HG02678 (cell line): ENCODE data around the gene KLHL40.

ENCODE experiments used
- ATAC-seq: cut with Tn5 transposase; IDR thresholded peaks from one replicate; pipeline ENCODE4 v1.9.1; 2021; ENCODE audit warnings: mild to moderate bottlenecking, moderate library complexity; ENCODE audit not compliant: unreplicated experiment

KLHL40 gene

DNA sequence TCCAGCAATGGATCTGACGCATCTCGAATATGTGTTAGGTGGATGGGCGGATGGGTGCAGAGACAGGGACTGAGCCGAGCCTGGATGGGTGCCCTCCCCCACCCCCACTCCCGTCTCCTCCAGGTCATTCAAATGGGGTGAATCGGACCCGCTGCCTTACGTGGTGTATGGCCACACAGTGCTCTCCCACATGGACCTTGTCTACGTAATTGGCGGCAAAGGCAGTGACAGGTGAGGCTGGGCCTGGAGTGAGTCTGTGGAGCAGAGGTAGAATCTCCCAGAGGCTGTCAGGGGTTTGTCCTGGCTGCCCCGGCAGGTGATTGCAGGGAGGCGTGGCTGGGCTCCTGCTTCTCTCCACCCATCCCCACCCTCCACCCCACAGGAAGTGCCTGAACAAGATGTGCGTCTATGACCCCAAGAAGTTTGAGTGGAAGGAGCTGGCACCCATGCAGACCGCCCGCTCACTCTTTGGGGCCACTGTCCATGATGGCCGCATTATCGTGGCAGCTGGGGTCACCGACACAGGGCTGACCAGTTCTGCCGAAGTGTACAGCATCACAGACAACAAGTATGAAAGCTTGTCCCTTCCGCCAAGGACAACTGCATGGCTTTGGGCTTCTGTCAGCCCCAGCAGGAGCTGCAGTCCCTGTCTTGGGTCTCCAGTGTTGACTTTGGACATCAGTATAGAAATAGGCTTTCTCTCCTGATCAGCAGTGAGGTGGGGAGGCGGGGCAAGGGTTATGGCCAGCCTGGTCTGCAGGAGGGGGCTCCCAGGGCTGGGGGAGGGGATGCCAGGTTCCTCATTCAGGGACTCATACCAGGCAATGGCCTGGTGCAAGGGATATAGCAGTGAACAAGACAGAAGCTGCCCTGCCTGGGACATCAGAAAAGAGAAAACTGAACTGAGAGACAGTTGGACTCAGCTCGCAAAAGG, 3.4 kb downstream of the KLHL40 start:
- no peak for ATAC-seq

DNA sequence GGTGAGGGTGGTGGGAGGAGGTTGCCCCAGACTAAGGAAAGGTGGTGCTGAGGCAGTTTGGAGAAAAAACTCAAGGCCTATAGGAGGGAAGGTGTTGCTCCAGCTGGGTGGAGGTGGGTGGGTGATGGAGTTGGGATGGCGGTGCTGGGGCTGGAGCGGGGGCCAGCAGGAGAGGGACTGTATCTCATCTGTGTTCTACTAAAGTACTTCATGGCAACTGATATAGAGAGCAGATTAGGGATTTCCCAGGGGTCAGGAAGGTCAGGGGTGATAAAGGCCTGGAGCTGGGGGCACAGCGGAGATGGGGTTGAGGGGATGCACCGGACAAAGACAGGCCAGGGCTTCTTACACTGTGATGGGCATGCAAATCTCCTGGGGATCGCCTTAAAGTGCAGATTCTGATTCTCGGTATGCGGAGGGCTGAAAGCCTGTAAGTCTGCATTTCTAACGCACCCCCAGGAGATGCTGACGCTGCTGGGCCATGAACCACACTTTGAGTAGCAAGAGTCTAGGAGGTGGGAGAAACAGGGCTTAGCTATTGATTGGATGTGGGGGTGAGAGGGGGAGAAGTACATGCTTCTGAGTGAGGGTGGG, 4.2 kb downstream of the KLHL40 start:
- no peak for ATAC-seq

DNA sequence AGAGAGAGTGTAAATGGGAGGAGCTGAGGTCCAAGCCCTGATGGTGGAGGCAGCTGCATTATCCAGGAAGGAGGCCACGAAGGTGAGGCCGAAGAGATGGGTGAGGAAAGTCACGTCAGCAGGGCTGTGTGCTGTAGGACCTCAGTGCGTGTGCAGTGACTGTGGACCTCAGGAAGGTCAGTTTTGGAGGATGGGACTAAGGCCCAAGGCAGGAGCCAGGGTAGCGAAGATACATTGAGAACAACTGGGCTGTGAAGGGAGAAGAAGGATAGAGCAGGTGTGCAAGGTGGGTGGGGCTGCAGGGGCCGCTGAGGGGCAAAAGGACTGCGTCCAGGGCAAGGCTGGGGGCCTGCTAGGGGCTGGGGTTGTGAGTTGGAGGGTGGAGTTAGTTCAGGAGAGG, 4.9 kb downstream of the KLHL40 start:
- no peak for ATAC-seq

DNA sequence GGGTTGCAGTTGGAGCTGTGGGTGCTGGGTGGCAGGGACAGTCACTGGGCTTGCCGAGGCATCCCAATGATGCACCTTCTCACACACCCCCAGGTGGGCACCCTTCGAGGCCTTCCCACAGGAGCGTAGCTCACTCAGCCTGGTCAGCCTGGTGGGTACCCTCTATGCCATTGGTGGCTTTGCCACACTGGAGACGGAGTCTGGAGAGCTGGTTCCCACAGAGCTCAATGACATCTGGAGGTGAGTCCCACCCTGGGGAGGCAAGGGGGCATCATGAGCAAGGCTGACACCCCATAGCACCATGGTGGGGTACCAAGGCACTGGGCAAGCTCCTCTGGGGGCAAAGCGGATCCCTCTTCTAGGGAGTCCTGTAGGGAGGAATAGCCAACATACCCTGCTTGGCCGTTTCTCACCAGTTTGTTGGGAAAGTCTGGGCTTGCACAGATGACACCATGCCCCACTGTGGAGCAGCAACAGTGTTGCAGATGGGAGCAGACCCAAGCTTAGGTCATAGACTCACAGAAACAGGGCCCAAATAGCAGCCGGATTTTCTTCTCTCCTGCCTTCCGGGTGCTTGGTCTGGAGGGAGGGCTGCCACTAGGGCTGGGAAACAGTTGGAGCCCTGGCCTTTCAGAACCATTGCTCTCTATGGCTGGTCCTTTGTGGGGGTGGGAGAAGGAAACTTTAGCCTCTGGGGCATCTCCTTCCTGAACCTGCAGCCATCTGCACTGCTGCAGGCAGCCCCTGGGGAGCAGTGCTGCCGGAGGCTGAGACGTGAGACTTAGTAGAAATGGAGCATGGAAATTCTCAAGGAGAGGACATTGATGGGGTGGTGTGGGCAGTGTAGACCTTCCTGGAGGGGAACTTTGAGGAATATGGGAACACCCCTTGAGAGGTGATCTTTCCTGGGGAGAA, 5.7 kb downstream of the KLHL40 start:
- ATAC-seq: no peak

DNA sequence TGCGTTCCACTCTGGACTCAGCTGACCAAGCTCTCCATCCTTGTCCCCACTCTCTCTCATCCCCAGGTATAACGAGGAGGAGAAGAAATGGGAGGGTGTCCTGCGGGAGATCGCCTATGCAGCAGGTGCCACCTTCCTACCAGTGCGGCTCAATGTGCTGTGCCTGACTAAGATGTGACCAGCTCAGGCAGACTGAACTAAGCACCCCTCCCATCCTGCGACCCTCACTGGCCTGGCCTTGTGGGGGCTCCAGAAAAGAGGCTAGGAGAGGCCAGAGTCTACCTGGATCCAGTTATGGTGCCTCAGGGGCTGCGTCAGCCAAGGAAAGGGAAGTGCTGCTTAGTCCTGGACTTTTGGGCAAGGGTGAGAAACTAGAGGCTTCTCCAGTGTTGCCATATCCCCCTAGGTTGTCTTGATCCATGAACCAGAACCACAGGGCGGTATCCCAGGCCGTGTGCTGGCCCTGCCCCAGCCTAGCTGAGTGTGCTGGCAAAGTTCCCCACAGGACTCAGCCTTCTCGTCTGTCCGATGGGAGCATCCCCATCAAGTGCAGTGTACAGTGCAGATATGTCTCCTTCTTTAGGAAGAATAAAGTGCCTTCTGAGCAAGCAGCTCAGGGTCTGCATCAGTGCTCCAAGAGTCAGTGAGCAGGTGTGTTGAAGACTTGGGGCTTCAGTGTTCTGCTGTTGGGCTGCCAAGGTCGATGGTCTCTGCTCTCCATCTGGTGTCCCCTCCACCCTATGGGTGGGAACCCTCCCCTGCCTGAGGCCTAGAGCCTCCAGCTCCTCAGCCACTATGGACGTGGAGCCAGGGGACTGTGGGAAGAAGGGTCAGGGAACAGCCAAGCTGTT, 6.7 kb downstream of the KLHL40 start:
- no peak for ATAC-seq

DNA sequence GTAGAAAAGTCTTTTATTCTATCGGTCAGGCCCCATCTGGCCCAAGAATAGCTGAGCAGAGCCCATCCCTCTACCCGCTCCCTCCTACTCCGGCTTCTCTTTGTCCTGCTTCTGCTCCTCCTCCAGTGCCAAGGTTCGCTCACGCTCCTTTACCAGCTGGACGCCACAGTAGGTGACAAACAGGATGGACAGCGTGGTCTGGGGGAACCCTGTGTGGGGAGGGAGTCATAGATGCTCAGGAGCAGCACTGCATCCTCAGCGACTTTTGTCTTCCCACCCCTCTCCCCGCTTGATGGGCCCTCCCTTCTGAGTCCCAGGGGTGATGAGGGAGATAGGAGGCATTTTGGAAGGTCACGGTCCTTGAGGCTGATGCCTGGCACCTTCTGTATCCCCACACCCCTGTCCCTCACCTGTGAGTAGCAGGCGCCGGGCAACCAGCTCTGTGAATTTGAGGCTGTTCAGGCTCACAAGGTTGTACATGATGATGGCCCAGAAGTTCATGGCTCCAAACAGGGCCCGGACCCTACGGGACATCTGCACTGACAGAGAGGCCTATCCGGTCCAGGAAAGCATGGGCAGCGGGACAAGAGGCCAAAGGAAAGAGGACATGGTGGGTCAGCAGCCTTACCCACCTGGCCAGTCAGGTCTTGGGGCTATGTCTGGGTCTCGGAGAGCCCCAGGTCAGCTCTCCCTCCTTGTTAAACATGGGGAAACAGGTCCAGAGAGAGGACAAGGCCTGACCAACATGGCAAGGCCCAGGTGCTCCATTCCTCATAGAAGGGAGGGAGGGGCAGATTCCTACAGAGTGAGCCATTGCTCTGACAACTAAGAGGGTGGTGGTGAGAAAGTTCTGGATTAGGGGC, 7.6 kb downstream of the KLHL40 start:
- no peak for ATAC-seq

DNA sequence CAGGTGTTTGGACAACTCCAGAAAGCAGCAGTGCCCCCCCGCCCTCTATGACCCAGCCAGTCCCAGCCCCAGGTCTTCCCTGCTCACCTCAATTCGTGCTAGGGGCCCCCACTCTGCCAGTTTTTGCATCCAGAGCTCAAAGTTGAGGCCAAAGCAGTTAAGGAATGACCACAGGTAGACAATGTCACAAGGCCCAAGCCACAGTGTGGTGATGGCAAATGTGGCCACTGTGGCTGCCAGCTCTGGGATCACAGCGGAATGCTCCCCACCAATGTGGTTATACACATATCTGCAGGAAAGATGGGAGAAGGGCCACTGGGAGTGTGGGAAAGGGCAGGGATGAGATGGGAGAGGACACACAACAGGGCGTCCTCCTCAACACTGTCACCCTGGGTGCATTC, 8.2 kb downstream of the KLHL40 start:
- ATAC-seq: no peak

DNA sequence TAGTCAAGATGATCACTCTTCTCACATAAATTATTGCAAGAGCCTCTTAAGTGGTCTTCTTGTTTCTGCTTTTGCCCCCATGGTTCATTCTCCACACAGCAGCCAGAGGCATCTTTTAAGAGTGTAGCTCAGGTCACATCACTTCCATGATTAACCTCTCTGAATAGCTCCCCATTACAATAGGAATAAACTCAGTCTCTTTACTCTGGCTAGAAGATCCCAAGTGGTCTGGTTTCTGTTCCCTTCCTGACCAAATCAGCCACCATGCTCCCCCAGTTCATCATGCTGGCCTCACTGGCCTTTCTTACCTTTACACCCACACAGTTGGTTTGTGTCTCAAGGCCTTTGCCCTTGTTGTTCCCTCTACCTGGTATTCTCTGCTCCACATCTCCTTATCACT, 9.0 kb downstream of the KLHL40 start:
- no peak for ATAC-seq

DNA sequence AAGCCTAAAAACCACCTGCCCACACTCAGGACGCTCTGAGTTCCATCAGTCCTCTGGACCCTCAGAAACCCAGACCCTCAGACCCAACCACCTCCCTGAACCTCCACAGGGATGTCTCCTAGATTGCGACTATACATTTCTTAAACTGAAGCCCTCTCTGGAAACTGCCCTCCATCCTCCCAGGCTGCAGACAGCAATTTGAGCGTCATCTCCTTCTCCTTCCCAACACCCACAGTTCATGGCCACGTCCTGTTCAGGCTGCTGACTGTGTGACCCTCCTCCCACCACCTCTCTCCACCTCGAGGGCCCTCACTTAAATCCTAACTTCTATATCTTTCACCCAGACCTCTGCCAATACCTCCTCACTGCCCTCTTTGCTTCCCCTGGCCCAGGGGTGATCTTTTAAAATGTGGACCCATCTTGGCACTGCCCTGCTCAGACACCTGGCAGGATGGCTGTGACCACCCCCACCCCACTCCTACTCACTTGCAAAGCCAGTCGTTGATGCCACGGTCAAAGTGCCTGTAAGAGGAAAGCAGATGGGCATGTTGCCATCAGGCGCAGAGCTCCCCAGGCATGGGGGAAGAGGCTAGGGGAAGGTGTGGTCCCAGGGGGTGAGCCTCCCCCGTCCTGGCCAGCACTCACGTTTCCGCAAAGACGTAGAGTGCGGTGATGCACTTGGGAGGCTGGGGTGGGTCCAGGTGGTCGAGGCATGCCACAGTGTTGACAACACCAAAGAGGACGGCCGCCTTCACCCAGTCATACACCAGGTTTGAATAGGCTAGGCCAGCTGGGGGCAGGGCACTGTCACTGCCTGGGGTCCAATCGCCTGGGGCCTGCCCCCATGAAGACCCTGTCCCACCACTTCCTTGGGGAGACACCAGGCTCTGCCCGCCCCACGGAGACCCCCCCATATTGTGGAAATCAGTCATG, 11.3 kb downstream of the KLHL40 start:
- ATAC-seq: no peak

DNA sequence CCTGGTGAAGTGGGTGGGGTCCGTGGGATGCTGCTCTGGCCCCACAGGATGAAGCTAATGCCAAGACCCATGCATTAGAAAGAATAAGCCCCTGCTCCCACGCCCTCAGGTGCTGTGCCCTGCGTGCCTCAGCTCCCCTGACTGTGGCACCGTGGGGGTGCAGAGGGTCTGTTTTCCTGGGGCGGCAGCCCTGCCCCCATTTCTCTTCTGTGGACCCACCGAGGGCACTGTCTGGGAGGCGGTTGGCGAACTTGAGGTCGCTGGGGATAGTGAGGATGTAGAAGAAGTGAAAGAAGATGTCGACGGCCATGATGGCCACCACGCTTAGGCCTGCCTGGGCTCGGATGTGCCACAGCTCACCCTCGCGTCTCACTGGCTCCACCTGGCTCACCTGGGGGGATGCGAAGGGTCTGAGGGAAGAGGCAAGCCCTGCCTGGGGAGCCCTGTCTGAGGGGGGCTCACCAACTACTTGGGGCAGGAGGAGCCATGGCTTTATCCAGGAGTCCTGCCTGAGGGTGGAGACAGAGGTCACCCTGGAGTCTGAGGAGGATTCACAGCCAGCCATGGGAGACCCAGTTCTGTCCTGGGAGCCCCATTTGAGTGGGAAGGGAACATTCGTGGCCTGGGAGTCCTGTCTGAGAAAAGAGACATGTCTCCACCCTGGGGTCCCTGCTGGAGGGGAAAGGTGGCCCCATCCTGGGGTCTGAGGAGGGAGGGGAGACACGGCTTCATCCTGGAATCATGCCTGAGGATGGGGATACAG, 12.1 kb downstream of the KLHL40 start:
- no peak for ATAC-seq

DNA sequence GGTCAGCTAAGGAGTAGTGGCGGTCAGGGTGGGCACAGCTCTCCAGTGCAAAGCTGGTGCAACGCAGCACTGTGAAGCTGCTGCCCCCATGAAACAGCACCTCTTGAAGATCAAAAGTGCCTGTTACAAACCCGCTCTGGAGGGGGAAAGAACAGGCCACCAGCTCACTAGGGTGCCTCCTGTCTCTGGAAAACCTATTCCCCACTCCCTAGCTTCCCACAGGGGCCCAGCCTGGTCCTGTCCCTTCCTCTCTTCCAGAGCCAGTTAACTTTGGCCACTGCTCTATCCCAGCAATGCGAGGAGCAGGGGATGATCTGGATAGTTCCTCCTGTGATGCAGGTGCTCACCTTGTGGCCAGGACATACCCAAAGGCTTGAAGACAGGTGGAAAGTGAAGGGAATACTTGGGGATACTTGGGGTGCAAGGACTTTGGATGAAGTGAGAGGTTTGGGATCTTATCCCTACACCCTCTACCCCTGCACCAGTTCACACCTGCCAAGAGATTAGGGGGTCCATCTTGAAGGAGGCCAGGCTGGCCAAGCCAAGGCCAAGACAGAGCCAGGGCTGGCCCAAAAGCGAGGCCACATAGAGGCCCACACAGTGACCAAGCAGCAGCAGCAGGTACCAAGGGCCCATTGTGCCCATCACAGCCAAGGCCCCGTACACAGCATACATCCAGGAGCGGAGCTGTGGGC, 13.0 kb downstream of the KLHL40 start:
- no peak for ATAC-seq

DNA sequence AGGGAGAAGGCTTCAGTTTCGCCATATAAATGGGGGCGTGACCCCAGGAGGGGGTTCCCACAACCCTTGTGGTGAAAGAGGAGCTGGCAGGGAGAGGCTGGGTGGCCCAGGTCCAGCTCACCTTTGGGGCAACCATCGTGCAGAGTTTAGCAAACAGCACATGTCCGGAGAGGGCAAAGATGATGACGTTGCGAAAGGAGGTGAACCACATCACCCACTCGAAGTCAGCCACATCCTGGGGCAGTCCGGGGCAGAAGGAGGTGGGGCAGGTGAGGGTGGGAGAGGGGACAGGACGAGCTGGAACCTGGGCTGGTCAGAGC, 13.5 kb downstream of the KLHL40 start:
- no peak for ATAC-seq

DNA sequence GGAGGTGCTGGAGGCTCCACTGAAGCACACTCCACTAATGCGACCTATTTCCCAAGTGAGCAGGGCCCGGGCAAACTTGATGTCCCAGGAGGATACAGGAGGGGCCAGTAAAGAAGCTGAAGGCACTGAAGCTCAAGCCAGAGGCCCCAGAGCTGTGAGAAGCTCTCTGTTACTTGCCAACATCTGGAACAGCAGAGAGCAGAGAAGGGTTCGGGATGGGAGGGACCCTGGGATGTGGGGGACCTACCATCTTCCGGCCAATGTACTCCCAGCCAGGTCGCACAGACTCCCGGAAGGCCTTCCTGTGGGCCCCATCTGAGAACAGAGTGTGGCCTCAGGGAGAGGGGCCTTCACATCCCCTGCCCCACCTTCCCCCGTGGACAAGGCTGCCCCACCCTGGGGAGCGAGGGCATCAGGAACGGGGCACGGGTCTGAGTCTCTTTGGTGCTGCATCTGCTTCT, 14.2 kb downstream of the KLHL40 start:
- ATAC-seq: no peak

DNA sequence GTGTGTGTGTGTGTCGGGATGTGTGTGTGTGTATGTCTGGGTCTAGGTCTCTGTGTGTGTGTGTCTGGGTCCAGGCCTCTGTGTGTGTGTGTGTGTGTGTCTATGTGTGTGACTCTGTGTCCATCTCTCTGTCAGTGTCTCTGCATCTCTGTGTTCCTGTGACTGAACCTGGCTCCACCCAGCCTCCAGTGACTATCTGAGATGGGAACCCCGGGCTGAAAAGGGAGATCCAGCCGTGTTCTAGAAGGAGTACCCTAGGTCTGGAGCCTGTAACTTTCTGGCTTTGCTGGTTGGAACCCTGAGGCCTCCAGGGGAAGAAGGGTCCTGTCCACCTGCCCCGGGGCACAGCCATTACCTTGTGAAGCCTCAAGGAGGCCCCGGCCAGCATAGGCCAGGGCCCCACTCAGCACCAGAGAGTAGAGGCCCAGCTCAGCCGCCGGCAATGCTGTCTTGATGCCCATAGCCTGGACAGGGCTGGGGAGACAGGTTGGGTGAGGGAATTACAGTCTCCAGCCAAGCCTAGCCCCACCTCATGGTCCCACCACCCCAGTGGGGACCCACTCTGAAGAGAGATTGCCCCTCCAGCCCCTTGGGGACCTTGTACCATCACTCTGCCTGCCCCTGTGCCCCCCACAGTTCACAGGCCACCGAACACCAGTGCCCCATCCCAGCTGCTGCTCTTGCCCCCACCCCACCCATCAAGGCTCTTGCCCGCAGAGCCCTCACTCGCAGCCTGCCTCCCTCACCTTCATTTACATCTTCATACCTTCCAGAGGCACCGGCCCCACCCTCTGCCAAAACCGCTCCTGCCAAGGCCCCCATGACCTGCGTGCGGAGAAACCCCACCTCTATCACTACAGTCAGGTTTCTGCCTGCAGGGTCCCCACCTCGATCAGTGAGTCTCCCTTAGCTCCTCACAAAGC, 15.3 kb downstream of the KLHL40 start:
- ATAC-seq: no peak

DNA sequence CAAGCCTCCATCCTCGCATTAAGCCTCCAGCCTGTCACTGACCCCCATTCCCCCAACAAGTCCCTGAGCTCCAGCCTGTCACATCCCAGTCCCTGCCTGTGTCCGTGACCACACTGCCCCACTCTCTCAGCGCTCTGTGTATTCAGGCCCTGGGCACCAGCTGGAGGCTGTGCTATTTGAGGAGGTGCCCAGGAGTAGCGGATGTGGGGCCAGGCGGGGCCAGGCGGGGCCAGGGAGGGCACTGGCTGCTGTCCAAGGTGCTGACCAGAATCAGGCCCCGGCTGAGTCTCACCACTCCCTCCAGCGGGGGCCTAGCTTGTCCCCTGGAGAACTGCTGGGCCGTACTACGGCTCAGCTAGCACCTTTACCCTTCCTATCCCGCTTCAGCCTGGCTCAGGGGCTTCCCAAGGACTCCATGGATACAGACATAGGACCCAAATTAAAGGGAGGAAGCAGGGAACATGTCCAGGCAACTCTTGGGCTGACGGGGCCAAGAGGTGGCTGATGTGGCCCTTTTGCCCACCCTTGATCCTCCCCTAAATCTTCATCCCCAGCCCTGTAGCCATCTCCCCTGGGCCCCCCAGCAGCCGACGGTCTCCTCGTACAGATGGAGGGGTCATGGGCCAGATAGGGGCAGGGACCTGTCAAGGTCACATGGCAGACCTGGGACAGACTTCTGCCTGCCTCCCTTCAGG, 16.2 kb downstream of the KLHL40 start:
- ATAC-seq: no peak
